SK-N-SH (cell line): Measurements from ENCODE around the gene ARHGDIB.

Experiments used
- CTCF ChIP-seq: fragments of 200-600 bp; sonication (generic); IDR thresholded peaks from 2 replicates; pipeline ENCODE4 v1.6.1; 2017; ENCODE audit warnings: antibody characterized with exemption, mild to moderate bottlenecking, moderate library complexity
- EP300 ChIP-seq, 2 experiments: IDR thresholded peaks; 2 replicates each; pipeline versions ENCODE4 v1.4.0 to v1.6.1; 2012; ENCODE audit warnings: borderline replicate concordance in 1 of 2, low read depth in 1 of 2, low read length in 1 of 2
- EZH2phosphoT487 ChIP-seq: fragments of 200-600 bp; sonication (generic); IDR thresholded peaks from 2 replicates; pipeline ENCODE4 v1.6.1; 2017; ENCODE audit warnings: low read depth, mixed run types, mild to moderate bottlenecking, antibody characterized with exemption, moderate library complexity, borderline replicate concordance
- FOSL2 ChIP-seq: IDR thresholded peaks from 2 replicates; pipeline ENCODE4 v1.4.0; 2012; ENCODE audit warnings: low read depth, mild to moderate bottlenecking, moderate library complexity, borderline replicate concordance
- GABPA ChIP-seq: IDR thresholded peaks from 2 replicates; pipeline ENCODE4 v1.4.0; 2012; ENCODE audit warnings: low read depth, mild to moderate bottlenecking
- JUND ChIP-seq: IDR thresholded peaks from 2 replicates; pipeline ENCODE4 v1.4.0; 2012
- NRF1 ChIP-seq: IDR thresholded peaks from 2 replicates; pipeline ENCODE4 v1.6.1; 2012; ENCODE audit warnings: low read depth, mild to moderate bottlenecking, low read length
- RAD21 ChIP-seq: IDR thresholded peaks from 2 replicates; pipeline ENCODE4 v1.6.1; 2012; ENCODE audit warnings: mild to moderate bottlenecking, low read length
- RCOR1 ChIP-seq: fragments of 150-350 bp; IDR thresholded peaks from 2 replicates; pipeline ENCODE4 v1.6.1; 2017; ENCODE audit warnings: antibody characterized with exemption, low read length
- SIN3A ChIP-seq: IDR thresholded peaks from 2 replicates; pipeline ENCODE4 v1.6.1; 2012; ENCODE audit warnings: low read depth, mild to moderate bottlenecking, low read length, moderate library complexity, borderline replicate concordance
- SMC3 ChIP-seq: IDR thresholded peaks from 2 replicates; pipeline ENCODE4 v1.6.1; 2012; ENCODE audit warnings: low read depth, low read length, improper control_type of control experiment

- no peak for TF ChIP-seq CTCF
- no peak for TF ChIP-seq EZH2phosphoT487
- no peak for TF ChIP-seq SIN3A
- TF ChIP-seq NRF1: no peak
- TF ChIP-seq SMC3: no peak
- TF ChIP-seq EP300 (IDR thresholded peaks at IDR 0.05; ENCODE audit: borderline replicate concordance in 1 of 2, low read depth in 1 of 2, low read length in 1 of 2): no peak
- no peak for TF ChIP-seq RAD21
- TF ChIP-seq RCOR1: no peak
- no peak for TF ChIP-seq FOSL2
- TF ChIP-seq GABPA: no peak
- TF ChIP-seq JUND: no peak
These were observed 3.0 kb upstream of the ARHGDIB start for GRCh38 chr12:14964406-14964805.
